ENCODE data around the gene ZDHHC20.

ZDHHC20 gene

GRCh38 chr13:21443171-21443570 is 15.9 kb downstream of the ZDHHC20 start:
- TF ChIP-seq CTCF (IDR thresholded peaks at IDR 0.05; ENCODE audit: control insufficient read depth, extremely low read depth, insufficient read depth) = no peak
- DNase-seq (ENCODE audit: low read depth) = no peak
- H3K4me3 ChIP-seq (ENCODE audit: low read depth, low read length) = no peak overlapping the region

DNA sequence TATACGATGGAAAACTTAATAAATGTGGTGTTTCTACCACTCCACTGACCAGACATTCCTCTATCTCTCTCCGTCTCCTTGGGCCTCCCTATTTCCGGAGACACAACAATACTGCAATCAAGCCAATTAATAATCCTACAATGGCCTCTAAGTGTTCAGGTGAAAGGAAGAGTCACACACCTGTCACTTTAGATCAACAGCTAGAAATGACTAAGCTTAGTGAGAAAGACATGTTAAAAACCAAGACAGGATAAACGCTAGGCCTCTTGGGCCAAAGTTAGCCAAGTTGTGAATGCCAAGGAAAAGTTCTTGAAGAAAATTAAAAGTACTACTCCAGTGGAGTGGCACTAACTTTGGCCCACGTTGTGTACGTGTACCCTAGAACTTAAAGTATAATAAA is 22.5 kb downstream of the ZDHHC20 start:
- no peak overlapping the region for H3K4me3 ChIP-seq (ENCODE audit: low read depth, low read length)
- no peak for DNase-seq (ENCODE audit: low read depth)
- no peak for TF ChIP-seq CTCF (IDR thresholded peaks at IDR 0.05; ENCODE audit: control insufficient read depth, extremely low read depth, insufficient read depth)

- no peak for DNase-seq (ENCODE audit: low read depth)
- H3K4me3 ChIP-seq (ENCODE audit: low read depth, low read length) = no peak overlapping the region
- TF ChIP-seq CTCF (IDR thresholded peaks at IDR 0.05; ENCODE audit: control insufficient read depth, extremely low read depth, insufficient read depth) = no peak
Measured at GRCh38 chr13:21435687-21436151, 23.4 kb downstream of the ZDHHC20 start.

- no peak overlapping the region for H3K4me3 ChIP-seq (ENCODE audit: low read depth, low read length)
- no peak for DNase-seq (ENCODE audit: low read depth)
- no peak for TF ChIP-seq CTCF (IDR thresholded peaks at IDR 0.05; ENCODE audit: control insufficient read depth, extremely low read depth, insufficient read depth)
Measured at GRCh38 chr13:21435231-21435630, 23.9 kb downstream of the ZDHHC20 start.

DNA sequence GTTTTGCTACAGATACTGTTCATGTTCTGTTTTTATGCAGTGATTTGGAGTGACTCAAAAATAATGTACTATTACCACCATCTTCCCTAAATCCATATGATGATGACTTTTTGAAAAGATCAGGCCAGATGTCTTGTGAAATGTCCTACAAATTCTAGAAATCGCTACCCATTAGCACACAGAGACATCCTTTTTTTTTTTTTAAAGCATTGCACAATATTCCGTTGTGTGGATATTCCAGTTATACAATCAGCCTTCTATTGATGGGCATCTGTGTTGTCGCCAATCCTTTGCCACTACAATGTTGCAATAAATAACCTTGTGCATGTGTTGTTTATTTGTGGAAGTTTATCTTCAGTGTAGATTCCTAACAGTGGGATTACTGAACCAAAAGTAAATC is 24.5 kb downstream of the ZDHHC20 start:
- no peak for DNase-seq (ENCODE audit: low read depth)
- TF ChIP-seq CTCF (IDR thresholded peaks at IDR 0.05; ENCODE audit: control insufficient read depth, extremely low read depth, insufficient read depth) = no peak
- no peak overlapping the region for H3K4me3 ChIP-seq (ENCODE audit: low read depth, low read length)

- no peak for TF ChIP-seq CTCF (IDR thresholded peaks at IDR 0.05; ENCODE audit: control insufficient read depth, extremely low read depth, insufficient read depth)
- no peak overlapping the region for H3K4me3 ChIP-seq (ENCODE audit: low read depth, low read length)
- DNase-seq (ENCODE audit: low read depth) = no peak
Measured at GRCh38 chr13:21429211-21429610, 29.9 kb downstream of the ZDHHC20 start.

DNA sequence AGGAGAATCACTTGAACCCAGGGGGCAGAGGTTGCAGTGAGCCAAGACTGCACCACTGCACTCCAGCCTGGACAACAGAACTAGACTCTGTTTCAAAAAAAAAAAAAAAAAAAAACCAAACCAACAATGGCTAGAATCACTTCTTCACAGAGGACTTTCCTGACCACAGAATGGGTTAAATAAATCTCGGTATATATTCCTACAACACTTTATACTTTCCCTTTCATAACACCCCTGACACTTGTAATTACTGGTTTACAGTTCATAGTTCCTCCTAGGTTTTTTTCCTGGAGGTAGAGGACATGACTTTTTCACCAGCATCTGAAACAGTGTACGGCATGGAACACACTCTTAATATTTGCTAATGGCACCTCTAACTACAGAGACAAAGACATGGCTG is 31.4 kb downstream of the ZDHHC20 start:
- DNase-seq (ENCODE audit: low read depth) = no peak
- no peak overlapping the region for H3K4me3 ChIP-seq (ENCODE audit: low read depth, low read length)
- no peak for TF ChIP-seq CTCF (IDR thresholded peaks at IDR 0.05; ENCODE audit: control insufficient read depth, extremely low read depth, insufficient read depth)

Measured in LNCaP clone FGC (cell line).